ENCODE data around the gene FBXO33. TPM values are rescaled to one million over a fixed set of nuclear protein-coding genes. Genes with fewer than 3 reads are reported as not detected.

The FBXO33 gene
- total RNA-seq, 2 experiments from 2014 or later, result 94.6 to 97.4 TPM

GRCh38 chr14:39383026-39383660, 49.1 kb downstream of the FBXO33 start:
- POLR2A ChIA-PET, result interaction anchor here (0.6 to 3.3 kb wide), 6 partner anchors 9 to 1224 kb away, joined by 3 to 14 read pairs (median 4); partner anchors contain the start of genes FBXO33 and GEMIN2
- Histone ChIP-seq H3K36me3 (ENCODE audit: insufficient read depth, low read length) (no peaks in the 10 kb centered on the region), H3K27me3 (ENCODE audit: control insufficient read depth in 1 of 2, insufficient read depth in 2 of 2, low read length in 2 of 2) (no peaks in the 10 kb centered on the region), H3K27ac (ENCODE audit: low read depth in 1 of 2, low read length in 2 of 2) (no peak overlapping the region), H3K9me3 (ENCODE audit: control insufficient read depth in 1 of 2, insufficient read depth in 1 of 2, low read length in 2 of 2) (no peaks in the 10 kb centered on the region), H3K4me3 (ENCODE audit: low read length) (no peak overlapping the region), H3K4me1 (ENCODE audit: insufficient read depth, low read length) (no peaks in the 10 kb centered on the region)
- Mint-ChIP-seq H3K9me3 (no peaks in the 10 kb centered on the region), H3K4me3 (peak overlapping the region; percentile 46), H3K36me3 (ENCODE audit: low read depth) (peaks cover 5% of the 10 kb centered on the region), H3K4me1 (ENCODE audit: low read depth) (peaks cover 43% of the 10 kb centered on the region), H3K27ac (peak overlapping the region; percentile 59), H3K27me3 (no peaks in the 10 kb centered on the region)
- CTCF ChIA-PET, result interaction anchor here (0.8 to 1.4 kb wide), 2 partner anchors 11 to 14 kb away, joined by 3 to 4 read pairs; no protein-coding TSS in a partner anchor
- TF ChIP-seq CTCF (IDR thresholded peaks at IDR 0.05), result no peak
- DNase-seq (peak in 3 of 14 experiments; percentile 27 to 43 (median 40)), ATAC-seq (ENCODE audit: poor library complexity) (peak; percentile 54)
- intact Hi-C loops (cut with DNase I, micrococcal nuclease), result no loop called here

GRCh38 chr14:39382463-39382862, 49.8 kb downstream of the FBXO33 start:
- Histone ChIP-seq H3K4me1 (ENCODE audit: insufficient read depth, low read length) (no peaks in the 10 kb centered on the region), H3K27me3 (ENCODE audit: control insufficient read depth in 1 of 2, insufficient read depth in 2 of 2, low read length in 2 of 2) (no peaks in the 10 kb centered on the region), H3K36me3 (ENCODE audit: insufficient read depth, low read length) (no peaks in the 10 kb centered on the region), H3K9me3 (ENCODE audit: control insufficient read depth in 1 of 2, insufficient read depth in 1 of 2, low read length in 2 of 2) (no peaks in the 10 kb centered on the region), H3K27ac (ENCODE audit: low read depth in 1 of 2, low read length in 2 of 2) (no peak overlapping the region), H3K4me3 (ENCODE audit: low read length) (no peak overlapping the region)
- Mint-ChIP-seq H3K9me3 (no peaks in the 10 kb centered on the region), H3K4me1 (ENCODE audit: low read depth) (peaks cover 43% of the 10 kb centered on the region), H3K27ac (no peak overlapping the region), H3K36me3 (ENCODE audit: low read depth) (peaks cover 5% of the 10 kb centered on the region), H3K4me3 (no peak overlapping the region), H3K27me3 (no peaks in the 10 kb centered on the region)
- TF ChIP-seq CTCF (IDR thresholded peaks at IDR 0.05), result no peak
- POLR2A ChIA-PET, result interaction anchor here (0.6 to 3.3 kb wide), 3 partner anchors 12 to 1224 kb away, joined by 3 to 14 read pairs (median 4); partner anchors contain the start of gene FBXO33
- intact Hi-C loops (cut with DNase I, micrococcal nuclease), result no loop called here
- DNase-seq (no peak), ATAC-seq (ENCODE audit: poor library complexity) (no peak)
- CTCF ChIA-PET, result interaction anchor here (0.8 kb wide), 1 partner anchor 11 kb away, joined by 3 read pairs; no protein-coding TSS in a partner anchor

- Mint-ChIP-seq H3K27ac (no peak overlapping the region), H3K27me3 (no peaks in the 10 kb centered on the region), H3K4me3 (no peak overlapping the region), H3K36me3 (ENCODE audit: low read depth) (peaks cover under 1% of the 10 kb centered on the region), H3K4me1 (ENCODE audit: low read depth) (peaks cover 51% of the 10 kb centered on the region), H3K9me3 (no peaks in the 10 kb centered on the region)
- POLR2A ChIA-PET, result interaction anchor here (1.6 to 3.3 kb wide), 2 partner anchors 51 to 284 kb away, joined by 5 to 14 read pairs; partner anchors contain the start of gene FBXO33
- H3K36me3 ChIP-seq (ENCODE audit: insufficient read depth, low read length), result no peaks in the 10 kb centered on the region
- ATAC-seq (ENCODE audit: poor library complexity) (no peak), DNase-seq (no peak)
- H3K4me1 ChIP-seq (ENCODE audit: insufficient read depth, low read length), result no peaks in the 10 kb centered on the region
- TF ChIP-seq CTCF (IDR thresholded peaks at IDR 0.05), result no peak
- no peaks in the 10 kb centered on the region for H3K9me3 ChIP-seq (ENCODE audit: control insufficient read depth in 1 of 2, insufficient read depth in 1 of 2, low read length in 2 of 2)
- no peak overlapping the region for H3K4me3 ChIP-seq (ENCODE audit: low read length)
- intact Hi-C loops (cut with DNase I, micrococcal nuclease), result no loop called here
- H3K27ac ChIP-seq (ENCODE audit: low read depth in 1 of 2, low read length in 2 of 2), result no peak overlapping the region
- no peaks in the 10 kb centered on the region for H3K27me3 ChIP-seq (ENCODE audit: control insufficient read depth in 1 of 2, insufficient read depth in 2 of 2, low read length in 2 of 2)
- CTCF ChIA-PET, result interaction anchor here (0.6 kb wide), 1 partner anchor 28 kb away, joined by 3 read pairs; no protein-coding TSS in a partner anchor
Measured at GRCh38 chr14:39381366-39381765, 50.9 kb downstream of the FBXO33 start.
